ENCODE data around the gene SETD9.

SETD9 gene

GRCh38 chr5:56941981-56942380 lies 32.6 kb downstream of the SETD9 start:
- Histone ChIP-seq H3K9me3 (ENCODE audit: low read length) (no peaks in the 10 kb centered on the region), H3K36me3 (ENCODE audit: insufficient read depth, low read length) (peaks cover 54% of the 10 kb centered on the region), H3K27ac (ENCODE audit: low read depth, low read length) (no peak overlapping the region), H3K4me1 (ENCODE audit: insufficient read depth, low read length) (no peaks in the 10 kb centered on the region), H3K9ac (ENCODE audit: low read length) (no peak overlapping the region), H3K27me3 (ENCODE audit: control insufficient read depth in 1 of 2, insufficient read depth in 2 of 2, low read length in 2 of 2) (no peaks in the 10 kb centered on the region), H3K4me3 (ENCODE audit: low read depth in 1 of 2, low read length in 2 of 2) (no peak overlapping the region)

GRCh38 chr5:56947052-56947451 lies 37.7 kb downstream of the SETD9 start:
- Histone ChIP-seq H3K9me3 (ENCODE audit: low read length) (no peaks in the 10 kb centered on the region), H3K36me3 (ENCODE audit: insufficient read depth, low read length) (peaks cover 15% of the 10 kb centered on the region), H3K4me1 (ENCODE audit: insufficient read depth, low read length) (peaks cover 9% of the 10 kb centered on the region), H3K27me3 (ENCODE audit: control insufficient read depth in 1 of 2, insufficient read depth in 2 of 2, low read length in 2 of 2) (no peaks in the 10 kb centered on the region), H3K9ac (ENCODE audit: low read length) (no peak overlapping the region), H3K4me3 (ENCODE audit: low read depth in 1 of 2, low read length in 2 of 2) (no peak overlapping the region), H3K27ac (ENCODE audit: low read depth, low read length) (no peak overlapping the region)

- Histone ChIP-seq H3K4me3 (ENCODE audit: low read depth in 1 of 2, low read length in 2 of 2) (peak overlapping the region; percentile 77 to 85), H3K27me3 (ENCODE audit: control insufficient read depth in 1 of 2, insufficient read depth in 2 of 2, low read length in 2 of 2) (no peaks in the 10 kb centered on the region), H3K9me3 (ENCODE audit: low read length) (no peaks in the 10 kb centered on the region), H3K9ac (ENCODE audit: low read length) (peak overlapping the region; percentile 74), H3K4me1 (ENCODE audit: insufficient read depth, low read length) (peaks cover 9% of the 10 kb centered on the region), H3K36me3 (ENCODE audit: insufficient read depth, low read length) (peaks cover 9% of the 10 kb centered on the region), H3K27ac (ENCODE audit: low read depth, low read length) (peak overlapping the region; percentile 82)
These were observed 41.3 kb downstream of the SETD9 start for GRCh38 chr5:56950626-56951125.

GRCh38 chr5:56951126-56951945 lies 41.9 kb downstream of the SETD9 start:
- H3K27me3 ChIP-seq (ENCODE audit: control insufficient read depth in 1 of 2, insufficient read depth in 2 of 2, low read length in 2 of 2) = no peaks in the 10 kb centered on the region
- peaks cover 3% of the 10 kb centered on the region for H3K36me3 ChIP-seq (ENCODE audit: insufficient read depth, low read length)
- H3K9me3 ChIP-seq (ENCODE audit: low read length) = no peaks in the 10 kb centered on the region
- peaks cover 9% of the 10 kb centered on the region for H3K4me1 ChIP-seq (ENCODE audit: insufficient read depth, low read length)
- H3K4me3 ChIP-seq (ENCODE audit: low read depth in 1 of 2, low read length in 2 of 2) = peak overlapping the region; percentile 77 to 85
- peak overlapping the region; percentile 74 for H3K9ac ChIP-seq (ENCODE audit: low read length)
- peak overlapping the region; percentile 82 for H3K27ac ChIP-seq (ENCODE audit: low read depth, low read length)

- Histone ChIP-seq H3K27me3 (ENCODE audit: control insufficient read depth in 1 of 2, insufficient read depth in 2 of 2, low read length in 2 of 2) (no peaks in the 10 kb centered on the region), H3K9ac (ENCODE audit: low read length) (peak within 1 kb of the TSS; percentile 74), H3K4me3 (ENCODE audit: low read depth in 1 of 2, low read length in 2 of 2) (peak within 1 kb of the TSS; percentile 77 to 85), H3K4me1 (ENCODE audit: insufficient read depth, low read length) (peaks cover 9% of the 10 kb centered on the region), H3K9me3 (ENCODE audit: low read length) (no peaks in the 10 kb centered on the region), H3K27ac (ENCODE audit: low read depth, low read length) (peak within 1 kb of the TSS; percentile 82), H3K36me3 (ENCODE audit: insufficient read depth, low read length) (no peaks in the 10 kb centered on the region)
These were observed 42.7 kb downstream of the SETD9 start, which contains the start of gene MIER3 for GRCh38 chr5:56951946-56952691. Gene MIER3 (minus strand): TSS chr5:56952123. CDS start chr5:56952102, 21 bp downstream.

- Histone ChIP-seq H3K27ac (ENCODE audit: low read depth, low read length) (no peak overlapping the region), H3K36me3 (ENCODE audit: insufficient read depth, low read length) (no peaks in the 10 kb centered on the region), H3K27me3 (ENCODE audit: control insufficient read depth in 1 of 2, insufficient read depth in 2 of 2, low read length in 2 of 2) (no peaks in the 10 kb centered on the region), H3K9ac (ENCODE audit: low read length) (no peak overlapping the region), H3K9me3 (ENCODE audit: low read length) (no peaks in the 10 kb centered on the region), H3K4me1 (ENCODE audit: insufficient read depth, low read length) (peaks cover 9% of the 10 kb centered on the region), H3K4me3 (ENCODE audit: low read depth in 1 of 2, low read length in 2 of 2) (no peak overlapping the region)
These were observed 44.9 kb downstream of the SETD9 start for GRCh38 chr5:56954262-56954661.

GRCh38 chr5:56958595-56958994 lies 49.2 kb downstream of the SETD9 start:
- Histone ChIP-seq H3K9me3 (ENCODE audit: low read length) (no peaks in the 10 kb centered on the region), H3K27ac (ENCODE audit: low read depth, low read length) (no peak overlapping the region), H3K27me3 (ENCODE audit: control insufficient read depth in 1 of 2, insufficient read depth in 2 of 2, low read length in 2 of 2) (no peaks in the 10 kb centered on the region)

GRCh38 chr5:56959326-56959725 lies 49.9 kb downstream of the SETD9 start:
- no peak overlapping the region for H3K4me3 ChIP-seq (ENCODE audit: low read depth in 1 of 2, low read length in 2 of 2)
- H3K9me3 ChIP-seq (ENCODE audit: low read length) = no peaks in the 10 kb centered on the region
- H3K9ac ChIP-seq (ENCODE audit: low read length) = no peak overlapping the region
- H3K4me1 ChIP-seq (ENCODE audit: insufficient read depth, low read length) = no peaks in the 10 kb centered on the region
- no peak overlapping the region for H3K27ac ChIP-seq (ENCODE audit: low read depth, low read length)
- no peaks in the 10 kb centered on the region for H3K36me3 ChIP-seq (ENCODE audit: insufficient read depth, low read length)
- no peaks in the 10 kb centered on the region for H3K27me3 ChIP-seq (ENCODE audit: control insufficient read depth in 1 of 2, insufficient read depth in 2 of 2, low read length in 2 of 2)

More at GRCh38 chr5:56958595-56958994, 49.2 kb downstream of the SETD9 start:
- H3K9ac ChIP-seq (ENCODE audit: low read length) = no peak overlapping the region
- no peak overlapping the region for H3K4me3 ChIP-seq (ENCODE audit: low read depth in 1 of 2, low read length in 2 of 2)
- H3K4me1 ChIP-seq (ENCODE audit: insufficient read depth, low read length) = no peaks in the 10 kb centered on the region
- H3K36me3 ChIP-seq (ENCODE audit: insufficient read depth, low read length) = no peaks in the 10 kb centered on the region

GRCh38 chr5:56961746-56962145 lies 52.4 kb downstream of the SETD9 start:
- Histone ChIP-seq H3K27me3 (ENCODE audit: control insufficient read depth in 1 of 2, insufficient read depth in 2 of 2, low read length in 2 of 2) (no peaks in the 10 kb centered on the region), H3K9me3 (ENCODE audit: low read length) (no peaks in the 10 kb centered on the region), H3K4me3 (ENCODE audit: low read depth in 1 of 2, low read length in 2 of 2) (no peak overlapping the region), H3K9ac (ENCODE audit: low read length) (no peak overlapping the region), H3K27ac (ENCODE audit: low read depth, low read length) (no peak overlapping the region), H3K4me1 (ENCODE audit: insufficient read depth, low read length) (no peaks in the 10 kb centered on the region), H3K36me3 (ENCODE audit: insufficient read depth, low read length) (no peaks in the 10 kb centered on the region)

- H3K27me3 ChIP-seq (ENCODE audit: control insufficient read depth in 1 of 2, insufficient read depth in 2 of 2, low read length in 2 of 2) = no peaks in the 10 kb centered on the region
- no peak overlapping the region for H3K9ac ChIP-seq (ENCODE audit: low read length)
- no peaks in the 10 kb centered on the region for H3K9me3 ChIP-seq (ENCODE audit: low read length)
- no peaks in the 10 kb centered on the region for H3K36me3 ChIP-seq (ENCODE audit: insufficient read depth, low read length)
- H3K4me3 ChIP-seq (ENCODE audit: low read depth in 1 of 2, low read length in 2 of 2) = no peak overlapping the region
- H3K4me1 ChIP-seq (ENCODE audit: insufficient read depth, low read length) = no peaks in the 10 kb centered on the region
- no peak overlapping the region for H3K27ac ChIP-seq (ENCODE audit: low read depth, low read length)
These were observed 52.9 kb downstream of the SETD9 start for GRCh38 chr5:56962286-56962685.

- H3K4me3 ChIP-seq (ENCODE audit: low read depth in 1 of 2, low read length in 2 of 2) = no peak overlapping the region
- H3K27me3 ChIP-seq (ENCODE audit: control insufficient read depth in 1 of 2, insufficient read depth in 2 of 2, low read length in 2 of 2) = no peaks in the 10 kb centered on the region
- H3K36me3 ChIP-seq (ENCODE audit: insufficient read depth, low read length) = no peaks in the 10 kb centered on the region
- H3K9ac ChIP-seq (ENCODE audit: low read length) = no peak overlapping the region
- H3K9me3 ChIP-seq (ENCODE audit: low read length) = no peaks in the 10 kb centered on the region
- H3K27ac ChIP-seq (ENCODE audit: low read depth, low read length) = no peak overlapping the region
- no peaks in the 10 kb centered on the region for H3K4me1 ChIP-seq (ENCODE audit: insufficient read depth, low read length)
These were observed 53.9 kb downstream of the SETD9 start for GRCh38 chr5:56963246-56963645.

All from muscle layer of colon (tissue), 2 donors.